ENCODE measurements around the gene TMX1. TPM values are rescaled to one million over a fixed set of nuclear protein-coding genes. Genes with fewer than 3 reads are reported as not detected.

TMX1 gene
- total and polyA plus RNA-seq, 12 donors, result 4.0 to 14.5 (median 6.6) TPM

- no peak overlapping the region for H3K4me3 ChIP-seq
- H3K4me1 ChIP-seq, result no peaks in the 10 kb centered on the region
- WGBS, 2 donors, result 83 to 88% methylated on average over 2 of the region's 2 CpGs
- TF ChIP-seq, protein P1, sequence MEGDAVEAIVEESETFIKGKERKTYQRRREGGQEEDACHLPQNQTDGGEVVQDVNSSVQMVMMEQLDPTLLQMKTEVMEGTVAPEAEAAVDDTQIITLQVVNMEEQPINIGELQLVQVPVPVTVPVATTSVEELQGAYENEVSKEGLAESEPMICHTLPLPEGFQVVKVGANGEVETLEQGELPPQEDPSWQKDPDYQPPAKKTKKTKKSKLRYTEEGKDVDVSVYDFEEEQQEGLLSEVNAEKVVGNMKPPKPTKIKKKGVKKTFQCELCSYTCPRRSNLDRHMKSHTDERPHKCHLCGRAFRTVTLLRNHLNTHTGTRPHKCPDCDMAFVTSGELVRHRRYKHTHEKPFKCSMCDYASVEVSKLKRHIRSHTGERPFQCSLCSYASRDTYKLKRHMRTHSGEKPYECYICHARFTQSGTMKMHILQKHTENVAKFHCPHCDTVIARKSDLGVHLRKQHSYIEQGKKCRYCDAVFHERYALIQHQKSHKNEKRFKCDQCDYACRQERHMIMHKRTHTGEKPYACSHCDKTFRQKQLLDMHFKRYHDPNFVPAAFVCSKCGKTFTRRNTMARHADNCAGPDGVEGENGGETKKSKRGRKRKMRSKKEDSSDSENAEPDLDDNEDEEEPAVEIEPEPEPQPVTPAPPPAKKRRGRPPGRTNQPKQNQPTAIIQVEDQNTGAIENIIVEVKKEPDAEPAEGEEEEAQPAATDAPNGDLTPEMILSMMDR (IDR thresholded peaks at IDR 0.05), result no peak
- H3K36me3 ChIP-seq, result no peaks in the 10 kb centered on the region
- intact Hi-C loops (cut with DNase I), result loop anchor here in 1 of 10 donors (10.0 kb wide), 1 partner anchor 271 kb away; no protein-coding TSS in a partner anchor
- no peak for DNase-seq
- no peak overlapping the region for H3K27ac ChIP-seq
- no peaks in the 10 kb centered on the region for H3K27me3 ChIP-seq
- no peak for ATAC-seq
- no peaks in the 10 kb centered on the region for H3K9me3 ChIP-seq
These were observed 14.3 kb upstream of the TMX1 start for GRCh38 chr14:51225751-51226150.

DNA sequence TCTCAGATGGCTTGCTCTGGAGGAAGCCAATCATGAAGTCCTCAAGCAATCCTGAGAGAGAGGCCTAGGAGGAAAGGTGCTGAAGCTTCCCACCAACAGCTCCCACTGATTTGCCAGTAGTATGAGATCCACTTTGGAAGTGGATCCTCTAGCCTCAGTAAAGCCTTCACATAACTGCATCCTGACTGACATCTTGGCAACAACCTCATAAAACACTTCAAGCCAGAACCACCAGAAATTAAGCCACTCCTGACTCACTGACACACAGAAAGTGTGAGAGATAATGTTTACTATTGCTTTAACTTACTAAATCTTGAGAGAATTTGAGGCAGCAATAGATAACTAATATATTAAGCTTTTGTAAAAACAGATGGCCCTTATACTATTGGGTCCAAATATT, 11.7 kb upstream of the TMX1 start:
- Histone ChIP-seq H3K4me1 (no peaks in the 10 kb centered on the region), H3K27ac (no peak overlapping the region), H3K9me3 (no peaks in the 10 kb centered on the region), H3K4me3 (no peak overlapping the region), H3K36me3 (no peaks in the 10 kb centered on the region), H3K27me3 (no peaks in the 10 kb centered on the region)
- DNase-seq (no peak), ATAC-seq (no peak)
- TF ChIP-seq, protein P1 (IDR thresholded peaks at IDR 0.05), result no peak
- intact Hi-C loops (cut with DNase I), result loop anchor here in 1 of 10 donors (10.0 kb wide), 1 partner anchor 274 kb away; no protein-coding TSS in a partner anchor

- intact Hi-C loops (cut with DNase I), result loop anchor here in 1 of 10 donors (10.0 kb wide), 1 partner anchor 274 kb away; no protein-coding TSS in a partner anchor
- H3K4me3 ChIP-seq, result no peak overlapping the region
- no peak overlapping the region for H3K27ac ChIP-seq
- WGBS, 2 donors, result 83 to 85% methylated on average over 1 of the region's 1 CpG
- H3K27me3 ChIP-seq, result no peaks in the 10 kb centered on the region
- no peak for DNase-seq
- TF ChIP-seq, protein P1 (IDR thresholded peaks at IDR 0.05), result no peak
- no peaks in the 10 kb centered on the region for H3K4me1 ChIP-seq
- ATAC-seq, result no peak
- H3K9me3 ChIP-seq, result no peaks in the 10 kb centered on the region
- H3K36me3 ChIP-seq, result no peaks in the 10 kb centered on the region
These were observed 11.2 kb upstream of the TMX1 start for GRCh38 chr14:51228890-51229289.

- DNase-seq, result no peak
- Histone ChIP-seq H3K9me3 (no peaks in the 10 kb centered on the region), H3K27ac (no peak overlapping the region), H3K27me3 (no peaks in the 10 kb centered on the region), H3K4me3 (no peak overlapping the region), H3K36me3 (no peaks in the 10 kb centered on the region), H3K4me1 (peaks cover 0 to 11% (median 8%) of the 10 kb centered on the region in 9 donors)
- no peak for ATAC-seq
- TF ChIP-seq, protein P1 (IDR thresholded peaks at IDR 0.05), result no peak
- intact Hi-C loops (cut with DNase I), result loop anchor here in 1 of 10 donors (10.0 kb wide), 1 partner anchor 282 kb away; no protein-coding TSS in a partner anchor
These were observed 3.7 kb upstream of the TMX1 start for GRCh38 chr14:51236314-51236713.
